ENCODE data around the gene DCC. TPM values are rescaled to one million over a fixed set of nuclear protein-coding genes. Genes with fewer than 3 reads are reported as not detected.

The DCC gene
- total RNA-seq, 1 experiment from 2014 or later, result not detected

- H3K36me3 ChIP-seq (ENCODE audit: low read depth), result no peaks in the 10 kb centered on the region
Measured at GRCh38 chr18:52898485-52899058, 558.6 kb downstream of the DCC start.

GRCh38 chr18:52902188-52902587 lies 562.2 kb downstream of the DCC start:
- BruUV-seq (replicated peaks), result no TSS peak
- ChIA-PET POLR2A (ENCODE audit: unreplicated experiment) (no interaction called here), CTCF (no interaction called here)
- H3K4me1 ChIP-seq (replicated peaks; ENCODE audit: insufficient read depth), result no peaks in the 10 kb centered on the region
- H3K27ac ChIP-seq, result no peak overlapping the region
- no peak overlapping the region for H3K4me3 ChIP-seq
- no peak for DNase-seq
- H3F3A ChIP-seq (ENCODE audit: insufficient read depth, low read depth), result no peaks in the 10 kb centered on the region
- no peak for TF ChIP-seq EZH2 (IDR thresholded peaks at IDR 0.05; ENCODE audit: low read depth)
- TF ChIP-seq, protein P1, sequence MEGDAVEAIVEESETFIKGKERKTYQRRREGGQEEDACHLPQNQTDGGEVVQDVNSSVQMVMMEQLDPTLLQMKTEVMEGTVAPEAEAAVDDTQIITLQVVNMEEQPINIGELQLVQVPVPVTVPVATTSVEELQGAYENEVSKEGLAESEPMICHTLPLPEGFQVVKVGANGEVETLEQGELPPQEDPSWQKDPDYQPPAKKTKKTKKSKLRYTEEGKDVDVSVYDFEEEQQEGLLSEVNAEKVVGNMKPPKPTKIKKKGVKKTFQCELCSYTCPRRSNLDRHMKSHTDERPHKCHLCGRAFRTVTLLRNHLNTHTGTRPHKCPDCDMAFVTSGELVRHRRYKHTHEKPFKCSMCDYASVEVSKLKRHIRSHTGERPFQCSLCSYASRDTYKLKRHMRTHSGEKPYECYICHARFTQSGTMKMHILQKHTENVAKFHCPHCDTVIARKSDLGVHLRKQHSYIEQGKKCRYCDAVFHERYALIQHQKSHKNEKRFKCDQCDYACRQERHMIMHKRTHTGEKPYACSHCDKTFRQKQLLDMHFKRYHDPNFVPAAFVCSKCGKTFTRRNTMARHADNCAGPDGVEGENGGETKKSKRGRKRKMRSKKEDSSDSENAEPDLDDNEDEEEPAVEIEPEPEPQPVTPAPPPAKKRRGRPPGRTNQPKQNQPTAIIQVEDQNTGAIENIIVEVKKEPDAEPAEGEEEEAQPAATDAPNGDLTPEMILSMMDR (conservative IDR thresholded peaks at IDR 0.05), result no peak
- no peak overlapping the region for H3K4me2 ChIP-seq
- no peaks in the 10 kb centered on the region for H3K79me2 ChIP-seq (ENCODE audit: low read depth)
- H3K27me3 ChIP-seq (ENCODE audit: insufficient read depth, low read depth), result no peaks in the 10 kb centered on the region
- intact Hi-C loops (cut with micrococcal nuclease; ENCODE audit: unreplicated experiment), result no loop called here
- H2AFZ ChIP-seq, result no peak overlapping the region
- no peaks in the 10 kb centered on the region for H3K36me3 ChIP-seq (ENCODE audit: low read depth)
- no peaks in the 10 kb centered on the region for H4K20me1 ChIP-seq (ENCODE audit: insufficient read depth)
- H3K9me3 ChIP-seq (ENCODE audit: insufficient read depth, low read depth), result no peaks in the 10 kb centered on the region
- no peaks in the 10 kb centered on the region for H3K9me2 ChIP-seq (ENCODE audit: insufficient read depth)

More at GRCh38 chr18:52898485-52899058, 558.6 kb downstream of the DCC start:
- Histone ChIP-seq H3K79me2 (ENCODE audit: low read depth) (no peaks in the 10 kb centered on the region), H3K27ac (no peak overlapping the region), H4K20me1 (ENCODE audit: insufficient read depth) (no peaks in the 10 kb centered on the region), H2AFZ (no peak overlapping the region), H3K4me1 (replicated peaks; ENCODE audit: insufficient read depth) (no peaks in the 10 kb centered on the region), H3K4me3 (no peak overlapping the region), H3K4me2 (no peak overlapping the region), H3F3A (ENCODE audit: insufficient read depth, low read depth) (no peaks in the 10 kb centered on the region), H3K27me3 (ENCODE audit: insufficient read depth, low read depth) (no peaks in the 10 kb centered on the region), H3K9me2 (ENCODE audit: insufficient read depth) (no peaks in the 10 kb centered on the region), H3K9me3 (ENCODE audit: insufficient read depth, low read depth) (no peaks in the 10 kb centered on the region)
- no peak for DNase-seq
- TF ChIP-seq, protein P1 (conservative IDR thresholded peaks at IDR 0.05), result no peak
- TF ChIP-seq EZH2 (IDR thresholded peaks at IDR 0.05; ENCODE audit: low read depth), result no peak
- CTCF ChIA-PET, result no interaction called here
- POLR2A ChIA-PET (ENCODE audit: unreplicated experiment), result no interaction called here
- intact Hi-C loops (cut with micrococcal nuclease; ENCODE audit: unreplicated experiment), result no loop called here
- no TSS peak for BruUV-seq (replicated peaks)

- no peak overlapping the region for H2AFZ ChIP-seq
- BruUV-seq (replicated peaks), result no TSS peak
- POLR2A ChIA-PET (ENCODE audit: unreplicated experiment), result no interaction called here
- intact Hi-C loops (cut with micrococcal nuclease; ENCODE audit: unreplicated experiment), result no loop called here
- no peak for TF ChIP-seq EZH2 (IDR thresholded peaks at IDR 0.05; ENCODE audit: low read depth)
- TF ChIP-seq, protein P1 (conservative IDR thresholded peaks at IDR 0.05), result peak; percentile 69
- H3K9me3 ChIP-seq (ENCODE audit: insufficient read depth, low read depth), result no peaks in the 10 kb centered on the region
- no peaks in the 10 kb centered on the region for H3K9me2 ChIP-seq (ENCODE audit: insufficient read depth)
- no peaks in the 10 kb centered on the region for H3K27me3 ChIP-seq (ENCODE audit: insufficient read depth, low read depth)
- no peaks in the 10 kb centered on the region for H3K4me1 ChIP-seq (replicated peaks; ENCODE audit: insufficient read depth)
- no peak overlapping the region for H3K27ac ChIP-seq
- no peak overlapping the region for H3K4me2 ChIP-seq
- peak in 1 of 2 experiments; percentile 36 for DNase-seq
- no peaks in the 10 kb centered on the region for H4K20me1 ChIP-seq (ENCODE audit: insufficient read depth)
- no peak overlapping the region for H3K4me3 ChIP-seq
- H3K79me2 ChIP-seq (ENCODE audit: low read depth), result no peaks in the 10 kb centered on the region
- no peaks in the 10 kb centered on the region for H3K36me3 ChIP-seq (ENCODE audit: low read depth)
- no peaks in the 10 kb centered on the region for H3F3A ChIP-seq (ENCODE audit: insufficient read depth, low read depth)
- CTCF ChIA-PET, result no interaction called here
Measured at GRCh38 chr18:52903857-52904256, 563.9 kb downstream of the DCC start.

Data from PC-9 (cell line).